K562 (cell line): ENCODE results near the gene RPL29. TPM values are rescaled to one million over a fixed set of nuclear protein-coding genes. Genes with fewer than 3 reads are reported as not detected.

ENCODE experiments used
- ATAC-seq: fragments of 200-7000 bp; cut with Tn5 transposase; 3 replicates; pipeline ENCODE4 v1.9.1; 2020; ENCODE audit warnings: moderate library complexity
- BruUV-seq: library from RNA; stranded (reverse); fragments of 400-500 nt; replicated peaks from 2 replicates; lab custom pipeline; 2021; lab: Mats Ljungman, UMichigan
- CTCF ChIA-PET: fragments of 300-600 bp; formaldehyde crosslinking; extraction: SDS; loops from one replicate; lab custom pipeline; 2021; ENCODE audit warnings: low intra/inter-chr PET ratio; lab: Yijun Ruan, JAX
- POLR2A ChIA-PET: fragments of 300-600, 350-650 bp; sonication (Branson Sonifier 250); formaldehyde crosslinking; extraction: SDS; loops from one replicate; lab custom pipeline; 2021; ENCODE audit warnings: antibody characterized with exemption, inconsistent platforms; lab: Yijun Ruan, JAX
- DNase-seq, 4 experiments: peaks; one replicate each; pipeline versions ENCODE4 v3.0.0 to v3.0.0-alpha.2; 2011 to 2018; ENCODE audit warnings: low spot score in 3 of 4, mixed read lengths in 3 of 4; ENCODE audit errors: extremely low read depth in 1 of 4
- FAIRE-seq: peaks from 2 replicates; lab custom pipeline; 2011; peaks lifted over from hg19 to GRCh38; lab: Jason Lieb, UNC
- H2AFZ ChIP-seq: 2 replicates; pipeline ENCODE4 v1.6.0; 2011; ENCODE audit warnings: low read depth, low read length, control low read depth, inconsistent platforms
- H3K27ac ChIP-seq: fragments of 200-600 bp; 3 replicates; pipeline ENCODE4 v1.8.0; 2011; ENCODE audit warnings: low read depth, mild to moderate bottlenecking, control low read depth, inconsistent platforms, low read length, moderate library complexity, mixed read lengths; ENCODE audit errors: extremely low read depth
- H3K27me3 ChIP-seq, 2 experiments: fragments of 300-600 bp in 1 of 2; 2 replicates in 1 of 2; 3 replicates in 1 of 2; pipeline versions ENCODE4 v1.6.0 to v1.8.0; 2011; ENCODE audit warnings: inconsistent platforms in 2 of 2, low read length in 2 of 2, mild to moderate bottlenecking in 1 of 2, mixed read lengths in 1 of 2, moderate library complexity in 1 of 2; ENCODE audit not compliant: control insufficient read depth in 2 of 2, insufficient read depth in 2 of 2
- H3K36me3 ChIP-seq: fragments of 300-600 bp; 3 replicates; pipeline ENCODE4 v1.8.0; 2011; ENCODE audit warnings: mild to moderate bottlenecking, low read length, inconsistent platforms; ENCODE audit not compliant: control insufficient read depth, insufficient read depth
- H3K4me1 ChIP-seq, 2 experiments: fragments of 200-600 bp in 1 of 2; replicated peaks in 1 of 2; 2 replicates in 1 of 2; 3 replicates in 1 of 2; pipeline versions ENCODE4 v1.5.1 to v1.8.0; 2011; ENCODE audit warnings: inconsistent platforms in 2 of 2, low read length in 2 of 2, mild to moderate bottlenecking in 1 of 2, mixed read lengths in 1 of 2, moderate library complexity in 1 of 2; ENCODE audit not compliant: control insufficient read depth in 2 of 2, insufficient read depth in 2 of 2
- H3K4me2 ChIP-seq: 2 replicates; pipeline ENCODE4 v1.6.1; 2011; ENCODE audit warnings: low read length, control low read depth, inconsistent platforms, mixed read lengths; ENCODE audit not compliant: insufficient read depth
- H3K4me3 ChIP-seq: fragments of 200-600 bp; sonication (generic), shearing (Covaris generic); 2 replicates; pipeline ENCODE4 v1.5.1; 2016; ENCODE audit warnings: control low read depth, inconsistent platforms
- H3K79me2 ChIP-seq: fragments of 200-600 bp; 3 replicates; pipeline ENCODE4 v1.8.0; 2011; ENCODE audit warnings: low read length, inconsistent platforms; ENCODE audit not compliant: control insufficient read depth, insufficient read depth
- H3K9ac ChIP-seq, 2 experiments: 2 replicates each; pipeline versions ENCODE4 v1.6.0 to v1.6.1; 2011; ENCODE audit warnings: low read depth in 2 of 2, low read length in 2 of 2, control low read depth in 1 of 2, inconsistent platforms in 1 of 2, mild to moderate bottlenecking in 1 of 2, mixed read lengths in 1 of 2; ENCODE audit not compliant: insufficient read depth in 1 of 2
- H3K9me1 ChIP-seq: one replicate; pipeline ENCODE4 v1.6.0; 2011; ENCODE audit warnings: inconsistent platforms, mild to moderate bottlenecking, low read length, moderate library complexity; ENCODE audit not compliant: control insufficient read depth, insufficient read depth
- H3K9me3 ChIP-seq: replicated peaks from 2 replicates; pipeline ENCODE4 v1.5.1; 2011; ENCODE audit warnings: low read depth, low read length, inconsistent platforms; ENCODE audit not compliant: control insufficient read depth, insufficient read depth
- H4K20me1 ChIP-seq: replicated peaks from 2 replicates; pipeline ENCODE4 v1.6.1; 2011; ENCODE audit warnings: low read length, inconsistent platforms, mixed read lengths; ENCODE audit not compliant: control insufficient read depth, insufficient read depth
- CBX8 ChIP-seq: fragments of 200-600 bp; sonication (generic); IDR thresholded peaks from 2 replicates; pipeline ENCODE4 v1.6.1; 2012; ENCODE audit warnings: borderline replicate concordance, mixed run types, low read depth, mild to moderate bottlenecking, moderate library complexity, mixed read lengths, low read length, control low read depth, inconsistent platforms; ENCODE audit not compliant: poor library complexity, severe bottlenecking; ENCODE audit errors: extremely low read depth
- ETV5 ChIP-seq: sonication (generic); formaldehyde crosslinking; IDR thresholded peaks from 2 replicates; pipeline ENCODE4 v1.4.0; 2020; ENCODE audit warnings: low read depth, mild to moderate bottlenecking, missing genetic modification reagents
- GATAD2A ChIP-seq: fragments of 450-650 bp; IDR thresholded peaks from 2 replicates; pipeline ENCODE4 v1.6.1; 2017
- GTF2B ChIP-seq: IDR thresholded peaks from 2 replicates; pipeline ENCODE4 v1.6.1; 2011; ENCODE audit not compliant: insufficient read length; ENCODE audit errors: extremely low read depth
- NBN ChIP-seq: fragments of 450-650 bp; IDR thresholded peaks from 2 replicates; pipeline ENCODE4 v1.6.1; 2016; ENCODE audit warnings: low read depth, mild to moderate bottlenecking
- THRAP3 ChIP-seq: fragments of 450-650 bp; IDR thresholded peaks from 2 replicates; pipeline ENCODE4 v1.6.1; 2016; ENCODE audit warnings: mild to moderate bottlenecking, inconsistent platforms, borderline replicate concordance
- YBX1 ChIP-seq: fragments of 450-650 bp; IDR thresholded peaks from 2 replicates; pipeline ENCODE4 v1.7.1; 2016; ENCODE audit warnings: mild to moderate bottlenecking
- ZFP36 ChIP-seq: fragments of 150-350 bp; IDR thresholded peaks from 2 replicates; pipeline ENCODE4 v1.6.1; 2018; ENCODE audit warnings: low read length, low read depth; ENCODE audit not compliant: partially characterized antibody
- ZNF551 ChIP-seq: fragments of 250-450 bp; sonication (Bioruptor Pico); IDR thresholded peaks from 2 replicates; pipeline ENCODE4 v1.5.0; 2021; ENCODE audit warnings: mild to moderate bottlenecking, moderate library complexity
- ZNF561 ChIP-seq: fragments of 450-650 bp; formaldehyde crosslinking; conservative IDR thresholded peaks from 2 replicates; pipeline ENCODE4 v1.4.0; 2020; ENCODE audit warnings: mild to moderate bottlenecking, moderate library complexity
- ZNF75A ChIP-seq: fragments of 450-650 bp; formaldehyde crosslinking; IDR thresholded peaks from 2 replicates; pipeline ENCODE4 v1.4.0; 2020; ENCODE audit warnings: mild to moderate bottlenecking
- WGBS: fragments of 100-300 bp; shearing (Covaris generic); methylation state at CpG from one replicate; pipeline ENCODE4 v1.1.6; 2016; ENCODE audit warnings: low coverage, mixed read lengths; ENCODE audit not compliant: insufficient coverage; ENCODE audit errors: missing lambda C conversion rate; 5-methylcytosine and 5-hydroxymethylcytosine counted together
- in situ Hi-C: fragments of 300-500 bp; cut with MboI; formaldehyde crosslinking; loops from 4 replicates; pipeline ENCODE4 v1.15.0; 2018; ENCODE audit warnings: inconsistent platforms, mixed read lengths
- intact Hi-C: fragments of 100-400 bp; cut with micrococcal nuclease; formaldehyde crosslinking; loops from 2 replicates; pipeline ENCODE4 v1.14.2; 2022
- polyA plus RNA-seq, 8 experiments: library from polyadenylated mRNA; depleted of rRNA in 4 of 8; stranded (reverse) in 5 of 8; unstranded in 3 of 8; fragments of >200 nt; fragmentation: Nextera tagmentation in 2 of 8; fragmentation: Illumina TruSeq in 1 of 8; extraction: Ambion mirVana in 2 of 8; extraction: Trizol in 1 of 8; gene quantifications; 2 replicates each; pipeline versions ENCODE4 v1.2.1 to v1.2.3, GENCODE V29; 2011 to 2014; ENCODE audit warnings: inconsistent platforms in 1 of 8, missing spikeins in 1 of 8
- total RNA-seq, 7 experiments: library from RNA; depleted of rRNA in 6 of 7; stranded (reverse); fragments of >200 nt in 6 of 7; fragmentation: Illumina TruSeq in 2 of 7; extraction: Trizol in 2 of 7; gene quantifications; 2 replicates each; pipeline versions ENCODE4 v1.2.1 to v1.2.3, GENCODE V29; 2011 to 2021; ENCODE audit warnings: low replicate concordance in 1 of 7
- TF ChIP-seq, protein P1 (sequence below), 2 experiments: IDR thresholded peaks; 2 replicates each; pipeline ENCODE4 v1.6.1; 2012; ENCODE audit warnings: improper control_type of control experiment in 2 of 2, low read depth in 2 of 2, low read length in 2 of 2, borderline replicate concordance in 1 of 2

Gene RPL29
- total and polyA plus RNA-seq, 9 of the 15 experiments (the other 6 are each of a cell fraction or from before 2014, with no cell fraction given): 568 to 1,475 (median 1,104) TPM

DNA sequence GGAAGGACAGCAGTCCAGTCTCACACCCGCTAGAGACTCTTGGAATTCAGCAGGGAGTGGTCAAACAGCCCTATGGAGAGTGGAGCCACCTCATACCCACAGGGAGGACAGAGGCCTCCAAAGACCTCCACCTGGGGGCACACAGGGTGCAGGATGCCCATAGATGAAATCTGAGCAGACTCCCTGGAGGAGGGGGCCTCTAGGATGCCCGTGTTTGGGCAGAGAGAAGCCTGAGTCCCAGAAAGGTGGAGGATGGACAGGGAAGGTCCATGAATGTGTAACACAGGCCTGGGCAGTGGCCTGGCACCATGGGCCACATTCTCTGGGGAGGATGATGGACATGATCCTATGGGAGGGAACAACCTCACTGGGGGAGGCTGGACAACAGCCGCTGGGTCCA is 39.0 kb upstream of the RPL29 start:
- Histone ChIP-seq H3K4me3 (no peak overlapping the region), H3K4me1 (peaks cover 2 to 15% of the 10 kb centered on the region in 2 experiments; a peak in 3 of 5 replicates), H3K27ac (no peak overlapping the region), H3K79me2 (no peaks in the 10 kb centered on the region), H3K4me2 (no peak overlapping the region), H3K9me3 (no peaks in the 10 kb centered on the region), H4K20me1 (no peaks in the 10 kb centered on the region; the same call in 1 of the 2 replicates), H2AFZ (no peak overlapping the region), H3K36me3 (no peaks in the 10 kb centered on the region), H3K27me3 (peaks cover 0 to 1% of the 10 kb centered on the region in 2 experiments; a peak in 1 of 5 replicates), H3K9ac (no peak overlapping the region), H3K9me1 (no peaks in the 10 kb centered on the region)
- in situ Hi-C loops (no loop called here), intact Hi-C loops (no loop called here)
- DNase-seq (no peak), ATAC-seq (no peak), FAIRE-seq (no peak)
- TF ChIP-seq ZNF75A: no peak
- TF ChIP-seq ZFP36: peak; percentile 92
- ChIA-PET CTCF (no interaction called here), POLR2A (no interaction called here)
- WGBS: 38% methylated on average over 2 of the region's 3 CpGs
- BruUV-seq: no TSS peak

DNA sequence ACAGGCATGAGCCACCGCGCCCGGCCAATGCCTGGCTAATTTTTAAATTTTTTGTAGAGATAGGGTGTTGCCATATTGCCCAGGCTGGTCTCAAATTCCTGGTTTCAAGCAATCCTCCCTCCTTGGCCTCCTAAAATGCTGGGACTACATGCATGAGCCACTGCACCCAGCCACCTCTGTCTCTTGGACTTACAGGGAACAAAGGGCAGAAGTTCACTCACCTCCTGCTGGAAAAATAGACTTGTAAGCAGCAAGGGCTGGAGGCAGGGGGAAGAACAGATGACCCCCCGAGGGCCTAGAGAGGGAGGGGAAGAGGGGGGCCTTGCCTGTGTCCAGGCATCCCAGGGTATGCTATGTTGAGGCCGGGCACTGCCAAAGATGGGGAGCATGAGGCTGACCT is 38.5 kb upstream of the RPL29 start:
- POLR2A ChIA-PET: no interaction called here
- ATAC-seq (no peak), FAIRE-seq (no peak), DNase-seq (no peak)
- in situ Hi-C loops: no loop called here
- H3K9me3 ChIP-seq: no peaks in the 10 kb centered on the region
- no peaks in the 10 kb centered on the region for H3K36me3 ChIP-seq
- H2AFZ ChIP-seq: no peak overlapping the region
- no peaks in the 10 kb centered on the region; the same call in 1 of the 2 replicates for H4K20me1 ChIP-seq
- H3K27me3 ChIP-seq: no peaks in the 10 kb centered on the region; a peak in 1 of 5 replicates
- intact Hi-C loops: no loop called here
- no peaks in the 10 kb centered on the region for H3K9me1 ChIP-seq
- H3K4me2 ChIP-seq: no peak overlapping the region
- H3K27ac ChIP-seq: no peak overlapping the region
- no peak overlapping the region for H3K9ac ChIP-seq
- no peak overlapping the region for H3K4me3 ChIP-seq
- CTCF ChIA-PET: no interaction called here
- H3K79me2 ChIP-seq: no peaks in the 10 kb centered on the region
- peaks cover 6 to 20% of the 10 kb centered on the region in 2 experiments; a peak in 4 of 5 replicates for H3K4me1 ChIP-seq
- no TSS peak for BruUV-seq
- 29% methylated on average over 3 of the region's 5 CpGs for WGBS
- TF ChIP-seq CBX8: no peak
- TF ChIP-seq, protein P1, sequence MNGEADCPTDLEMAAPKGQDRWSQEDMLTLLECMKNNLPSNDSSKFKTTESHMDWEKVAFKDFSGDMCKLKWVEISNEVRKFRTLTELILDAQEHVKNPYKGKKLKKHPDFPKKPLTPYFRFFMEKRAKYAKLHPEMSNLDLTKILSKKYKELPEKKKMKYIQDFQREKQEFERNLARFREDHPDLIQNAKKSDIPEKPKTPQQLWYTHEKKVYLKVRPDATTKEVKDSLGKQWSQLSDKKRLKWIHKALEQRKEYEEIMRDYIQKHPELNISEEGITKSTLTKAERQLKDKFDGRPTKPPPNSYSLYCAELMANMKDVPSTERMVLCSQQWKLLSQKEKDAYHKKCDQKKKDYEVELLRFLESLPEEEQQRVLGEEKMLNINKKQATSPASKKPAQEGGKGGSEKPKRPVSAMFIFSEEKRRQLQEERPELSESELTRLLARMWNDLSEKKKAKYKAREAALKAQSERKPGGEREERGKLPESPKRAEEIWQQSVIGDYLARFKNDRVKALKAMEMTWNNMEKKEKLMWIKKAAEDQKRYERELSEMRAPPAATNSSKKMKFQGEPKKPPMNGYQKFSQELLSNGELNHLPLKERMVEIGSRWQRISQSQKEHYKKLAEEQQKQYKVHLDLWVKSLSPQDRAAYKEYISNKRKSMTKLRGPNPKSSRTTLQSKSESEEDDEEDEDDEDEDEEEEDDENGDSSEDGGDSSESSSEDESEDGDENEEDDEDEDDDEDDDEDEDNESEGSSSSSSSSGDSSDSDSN (IDR thresholded peaks at IDR 0.05; ENCODE audit: borderline replicate concordance in 1 of 2, low read depth in 2 of 2, low read length in 2 of 2): no peak
- no peak for TF ChIP-seq NBN
- no peak for TF ChIP-seq ZNF561
- no peak for TF ChIP-seq YBX1
- TF ChIP-seq GATAD2A: no peak
- no peak for TF ChIP-seq GTF2B
- no peak for TF ChIP-seq ZNF551 (CRISPR knock-in tag)
- no peak for TF ChIP-seq THRAP3
- no peak for TF ChIP-seq ETV5 (CRISPR knock-in tag)
